IPS DF 6.9 (cell line): ENCODE measurements around the gene NUP54.

Source experiments
- DNase-seq: peaks from one replicate; pipeline ENCODE4 v3.0.0-alpha.2; 2013; ENCODE audit warnings: low read depth, low spot score
- H3K27ac ChIP-seq: one replicate; pipeline ENCODE4 v1.5.1; 2013; ENCODE audit warnings: low read length, control low read depth
- H3K27me3 ChIP-seq: 2 replicates; pipeline ENCODE4 v1.6.1; 2013; ENCODE audit warnings: mild to moderate bottlenecking, low read length; ENCODE audit not compliant: control insufficient read depth, insufficient read depth
- H3K36me3 ChIP-seq: 2 replicates; pipeline ENCODE4 v1.6.1; 2013; ENCODE audit warnings: low read length; ENCODE audit not compliant: control insufficient read depth, insufficient read depth
- H3K4me1 ChIP-seq: 2 replicates; pipeline ENCODE4 v1.6.1; 2013; ENCODE audit warnings: low read length; ENCODE audit not compliant: control insufficient read depth, insufficient read depth
- H3K4me3 ChIP-seq: 2 replicates; pipeline ENCODE4 v1.5.1; 2013; ENCODE audit warnings: mild to moderate bottlenecking, low read length
- H3K9me3 ChIP-seq: 2 replicates; pipeline ENCODE4 v1.6.1; 2013; ENCODE audit warnings: low read length, inconsistent platforms; ENCODE audit not compliant: control insufficient read depth, insufficient read depth
- WGBS: extraction: QIAGEN DNeasy Blood & Tissue Kit; methylation state at CpG from one replicate; pipeline ENCODE4 v1.1.7; 2013; ENCODE audit warnings: mixed read lengths, missing lambda C conversion rate; ENCODE audit not compliant: insufficient read length, insufficient coverage; 5-methylcytosine and 5-hydroxymethylcytosine counted together

NUP54 gene

DNA sequence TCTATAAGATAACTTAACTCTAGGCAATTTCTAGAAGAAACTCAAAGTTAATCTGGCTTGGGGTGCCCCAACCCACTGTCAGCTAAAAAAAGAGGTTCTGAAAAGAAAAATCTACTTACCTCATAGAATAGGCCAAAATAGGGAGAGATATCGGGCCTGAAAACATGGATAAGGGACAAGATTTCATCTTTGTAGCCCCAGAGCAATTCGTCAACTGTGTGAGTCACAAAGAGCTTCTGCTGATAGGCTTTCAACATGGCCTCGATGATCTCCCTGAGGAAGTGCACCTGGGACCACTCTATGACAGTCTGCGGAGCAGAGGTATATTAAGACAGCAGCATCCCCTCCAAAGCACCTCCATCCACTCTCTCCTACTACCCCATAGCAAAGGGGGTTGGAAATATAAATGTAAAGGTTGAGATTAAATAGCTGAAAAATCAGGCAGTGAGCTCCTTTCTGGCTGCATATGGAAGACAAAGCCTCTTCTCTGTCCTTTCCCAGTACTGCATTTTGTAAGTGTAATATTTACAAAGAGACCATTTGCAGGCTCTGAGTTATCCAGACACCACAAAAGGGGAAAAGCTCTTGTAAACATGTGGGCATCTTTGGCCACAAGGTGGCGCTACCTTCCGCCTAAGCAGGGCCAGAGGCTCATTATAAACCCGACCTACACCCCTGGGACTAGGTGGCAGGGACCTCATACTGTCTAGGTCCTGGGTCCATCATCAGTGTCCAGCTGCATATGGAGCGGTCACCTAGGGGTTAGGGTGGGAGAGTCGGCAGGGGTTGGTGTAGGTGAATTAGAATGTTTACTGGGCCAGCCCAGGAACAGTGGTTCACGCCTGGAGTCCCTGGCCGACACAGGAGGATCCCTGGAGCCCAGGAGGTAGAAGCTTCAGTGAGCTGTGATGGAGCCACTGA lies 31.5 kb upstream of the NUP54 start:
- peak; percentile 75 for DNase-seq
- no peak overlapping the region for H3K4me3 ChIP-seq
- H3K36me3 ChIP-seq = no peaks in the 10 kb centered on the region
- no peaks in the 10 kb centered on the region for H3K9me3 ChIP-seq
- no peak overlapping the region for H3K27ac ChIP-seq
- no CpG with 5 or more reads among the region's 11 CpGs for WGBS
- H3K4me1 ChIP-seq = no peaks in the 10 kb centered on the region
- H3K27me3 ChIP-seq = no peaks in the 10 kb centered on the region

GRCh38 chr4:76178296-76178695 lies 30.1 kb upstream of the NUP54 start:
- Histone ChIP-seq H3K9me3 (no peaks in the 10 kb centered on the region), H3K4me1 (no peaks in the 10 kb centered on the region), H3K27ac (no peak overlapping the region), H3K36me3 (no peaks in the 10 kb centered on the region; the same call in 1 of the 2 replicates), H3K27me3 (no peaks in the 10 kb centered on the region), H3K4me3 (no peak overlapping the region)
- DNase-seq = no peak
- no CpG with 5 or more reads among the region's 2 CpGs for WGBS

- no peak for DNase-seq
- H3K4me3 ChIP-seq = no peak overlapping the region
- H3K36me3 ChIP-seq = no peaks in the 10 kb centered on the region; the same call in 1 of the 2 replicates
Observed at GRCh38 chr4:76177709-76178108, 29.5 kb upstream of the NUP54 start.

GRCh38 chr4:76175336-76175735 lies 27.1 kb upstream of the NUP54 start:
- no peaks in the 10 kb centered on the region for H3K9me3 ChIP-seq
- H3K27ac ChIP-seq = no peak overlapping the region
- no peaks in the 10 kb centered on the region for H3K4me1 ChIP-seq
- no peaks in the 10 kb centered on the region for H3K27me3 ChIP-seq
- no peaks in the 10 kb centered on the region; the same call in 1 of the 2 replicates for H3K36me3 ChIP-seq
- no peak overlapping the region for H3K4me3 ChIP-seq
- no CpG with 5 or more reads among the region's 1 CpG for WGBS
- DNase-seq = no peak

More at GRCh38 chr4:76177709-76178108, 29.5 kb upstream of the NUP54 start:
- no peaks in the 10 kb centered on the region for H3K4me1 ChIP-seq
- H3K9me3 ChIP-seq = no peaks in the 10 kb centered on the region
- no peaks in the 10 kb centered on the region for H3K27me3 ChIP-seq
- H3K27ac ChIP-seq = no peak overlapping the region

GRCh38 chr4:76174216-76174615 lies 26.0 kb upstream of the NUP54 start:
- DNase-seq = no peak
- no peak overlapping the region for H3K27ac ChIP-seq
- whole genome bisulfite sequencing = no CpG with 5 or more reads among the region's 6 CpGs
- H3K9me3 ChIP-seq = no peaks in the 10 kb centered on the region
- H3K36me3 ChIP-seq = no peaks in the 10 kb centered on the region; the same call in 1 of the 2 replicates
- H3K4me3 ChIP-seq = no peak overlapping the region
- no peaks in the 10 kb centered on the region for H3K4me1 ChIP-seq
- H3K27me3 ChIP-seq = no peaks in the 10 kb centered on the region

GRCh38 chr4:76168688-76169087 lies 20.5 kb upstream of the NUP54 start:
- no peaks in the 10 kb centered on the region for H3K9me3 ChIP-seq
- H3K4me1 ChIP-seq = no peaks in the 10 kb centered on the region
- DNase-seq = no peak
- H3K4me3 ChIP-seq = no peak overlapping the region
- WGBS = no CpG with 5 or more reads among the region's 3 CpGs
- no peak overlapping the region for H3K27ac ChIP-seq
- H3K36me3 ChIP-seq = no peaks in the 10 kb centered on the region; the same call in 1 of the 2 replicates
- H3K27me3 ChIP-seq = no peaks in the 10 kb centered on the region

- H3K36me3 ChIP-seq = no peaks in the 10 kb centered on the region; the same call in 1 of the 2 replicates
- WGBS = no CpG with 5 or more reads among the region's 3 CpGs
Observed at GRCh38 chr4:76166480-76166879, 18.3 kb upstream of the NUP54 start.

DNA sequence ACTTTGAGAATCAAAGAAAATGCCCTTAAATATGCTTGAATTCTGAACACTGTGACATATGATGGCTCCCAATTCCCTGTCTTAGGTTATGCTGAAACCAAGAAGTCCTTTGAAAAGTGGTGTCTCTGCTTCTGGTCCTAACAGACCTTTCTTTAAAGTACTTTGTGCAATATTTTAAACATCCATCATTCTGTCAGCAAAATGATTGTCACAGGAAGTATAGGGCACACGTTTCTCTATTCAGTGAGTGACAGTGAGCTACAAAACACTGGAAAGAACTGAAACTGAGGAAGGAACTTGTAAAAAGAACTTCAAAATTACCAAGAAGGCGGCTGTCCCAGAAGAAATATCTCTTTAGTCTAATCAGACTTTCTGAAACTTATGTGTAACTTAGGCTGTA lies 12.2 kb upstream of the NUP54 start:
- no CpG with 5 or more reads among the region's 2 CpGs for WGBS
- no peak overlapping the region for H3K27ac ChIP-seq
- no peaks in the 10 kb centered on the region for H3K27me3 ChIP-seq
- no peak overlapping the region for H3K4me3 ChIP-seq
- H3K4me1 ChIP-seq = no peaks in the 10 kb centered on the region
- no peaks in the 10 kb centered on the region for H3K9me3 ChIP-seq
- DNase-seq = no peak
- H3K36me3 ChIP-seq = no peaks in the 10 kb centered on the region; the same call in 1 of the 2 replicates

More at GRCh38 chr4:76166480-76166879, 18.3 kb upstream of the NUP54 start:
- Histone ChIP-seq H3K4me3 (no peak overlapping the region), H3K4me1 (no peaks in the 10 kb centered on the region), H3K27me3 (no peaks in the 10 kb centered on the region), H3K9me3 (no peaks in the 10 kb centered on the region), H3K27ac (no peak overlapping the region)
- DNase-seq = no peak

DNA sequence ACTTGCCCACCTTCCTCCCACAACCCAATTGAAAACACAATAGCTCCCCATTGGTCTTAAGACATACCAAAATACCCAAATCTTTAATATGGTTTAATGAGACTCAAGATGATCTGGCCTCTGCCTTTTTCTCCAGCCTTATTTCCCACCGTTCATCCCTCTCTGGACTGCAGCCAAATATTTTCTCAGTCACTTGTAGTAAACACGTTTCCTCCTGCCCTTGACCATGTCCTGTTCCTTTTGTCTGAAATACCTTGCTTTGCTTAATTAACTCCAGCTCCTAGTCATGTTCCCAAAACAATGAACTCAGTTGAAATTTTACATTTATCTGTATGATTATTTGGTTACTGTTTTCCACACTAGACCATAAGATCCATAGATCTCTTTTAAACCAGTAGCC lies 8.4 kb upstream of the NUP54 start:
- H3K4me3 ChIP-seq = no peak overlapping the region
- no peaks in the 10 kb centered on the region for H3K9me3 ChIP-seq
- WGBS = no CpG with 5 or more reads among the region's 2 CpGs
- no peaks in the 10 kb centered on the region for H3K36me3 ChIP-seq
- no peaks in the 10 kb centered on the region for H3K27me3 ChIP-seq
- no peak overlapping the region for H3K27ac ChIP-seq
- DNase-seq = no peak
- H3K4me1 ChIP-seq = no peaks in the 10 kb centered on the region

- Histone ChIP-seq H3K9me3 (no peaks in the 10 kb centered on the region), H3K4me3 (no peak overlapping the region), H3K36me3 (no peaks in the 10 kb centered on the region), H3K27ac (no peak overlapping the region), H3K4me1 (no peaks in the 10 kb centered on the region), H3K27me3 (no peaks in the 10 kb centered on the region)
- no CpG with 5 or more reads among the region's 3 CpGs for WGBS
- DNase-seq = no peak
Observed at GRCh38 chr4:76155979-76156378, 7.8 kb upstream of the NUP54 start.

DNA sequence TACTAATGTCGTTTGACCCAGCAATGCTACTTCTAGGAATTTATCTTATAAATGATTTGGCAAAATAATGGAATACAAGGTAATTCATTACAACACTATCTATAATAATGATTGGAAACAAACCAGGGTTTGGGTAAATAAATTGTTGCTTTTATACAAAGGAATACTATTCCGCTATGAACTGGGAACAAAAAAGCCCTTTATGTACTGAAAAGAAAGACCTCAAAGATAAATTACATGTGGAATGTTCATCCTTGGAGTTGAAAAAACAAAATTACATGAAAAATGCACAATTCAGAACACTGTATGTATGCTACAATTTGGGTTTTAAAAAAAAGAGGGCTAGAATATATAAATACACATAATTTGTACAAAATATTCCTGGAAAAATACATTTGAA lies 5.2 kb upstream of the NUP54 start:
- Histone ChIP-seq H3K27me3 (no peaks in the 10 kb centered on the region), H3K9me3 (no peaks in the 10 kb centered on the region), H3K27ac (no peak overlapping the region), H3K36me3 (no peaks in the 10 kb centered on the region), H3K4me1 (no peaks in the 10 kb centered on the region), H3K4me3 (no peak overlapping the region)
- DNase-seq = no peak
- no CpG with 5 or more reads among the region's 2 CpGs for WGBS
